Caco-2 (cell line): ENCODE results near the gene TCOF1. TPM values are rescaled to one million over a fixed set of nuclear protein-coding genes. Genes with fewer than 3 reads are reported as not detected.

ENCODE experiments used
- BruUV-seq: library from RNA; stranded (reverse); fragments of 400-500 nt; replicated peaks from 2 replicates; lab custom pipeline; 2021; lab: Mats Ljungman, UMichigan
- CTCF ChIA-PET: fragments of 300-600 bp; sonication (Branson Sonifier 250); formaldehyde crosslinking; loops from one replicate; lab custom pipeline; 2022; ENCODE audit warnings: antibody characterized with exemption; lab: Charles Lee
- POLR2A ChIA-PET: fragments of 300-600 bp; sonication (Branson Sonifier 250); formaldehyde crosslinking; loops from one replicate; lab custom pipeline; 2022; ENCODE audit warnings: antibody characterized with exemption; lab: Charles Lee
- DNase-seq, 2 experiments: peaks; one replicate each; pipeline versions ENCODE4 v3.0.0 to v3.0.0-alpha.2; 2020 to 2022
- H3K27me3 ChIP-seq: replicated peaks from 2 replicates; pipeline ENCODE4 v1.6.0; 2011; ENCODE audit warnings: low read length; ENCODE audit not compliant: control insufficient read depth, insufficient read depth
- H3K36me3 ChIP-seq: 2 replicates; pipeline ENCODE4 v1.5.1; 2011; ENCODE audit warnings: low read length; ENCODE audit not compliant: control insufficient read depth, insufficient read depth
- H3K4me1 ChIP-seq: fragments of 250-450 bp; sonication (Bioruptor Pico); 2 replicates; pipeline ENCODE4 v1.5.1; 2020; ENCODE audit warnings: mild to moderate bottlenecking
- H3K4me3 ChIP-seq: 2 replicates; pipeline ENCODE4 v1.5.1; 2011; ENCODE audit warnings: low read depth, mild to moderate bottlenecking, control low read depth, low read length
- H3K9me3 ChIP-seq: fragments of 250-450 bp; sonication (Bioruptor Pico); 2 replicates; pipeline ENCODE4 v1.5.1; 2020; ENCODE audit warnings: mild to moderate bottlenecking, moderate library complexity
- H3K27ac Mint-ChIP-seq: one replicate; pipeline ENCODE4 v1.8.0; 2022; ENCODE audit warnings: mixed read lengths; ENCODE audit not compliant: unreplicated experiment
- H3K27me3 Mint-ChIP-seq: one replicate; pipeline ENCODE4 v1.8.0; 2022; ENCODE audit warnings: mixed read lengths; ENCODE audit not compliant: insufficient read depth, unreplicated experiment
- H3K36me3 Mint-ChIP-seq: one replicate; pipeline ENCODE4 v1.8.0; 2022; ENCODE audit warnings: mild to moderate bottlenecking, mixed read lengths; ENCODE audit not compliant: insufficient read depth, unreplicated experiment
- H3K4me1 Mint-ChIP-seq: one replicate; pipeline ENCODE4 v1.8.0; 2022; ENCODE audit warnings: low read depth, mixed read lengths; ENCODE audit not compliant: unreplicated experiment
- H3K4me3 Mint-ChIP-seq: one replicate; pipeline ENCODE4 v1.8.0; 2022; ENCODE audit warnings: mild to moderate bottlenecking, moderate library complexity, mixed read lengths; ENCODE audit not compliant: unreplicated experiment
- H3K9me3 Mint-ChIP-seq: one replicate; pipeline ENCODE4 v1.8.0; 2022; ENCODE audit warnings: mixed read lengths; ENCODE audit not compliant: unreplicated experiment
- intact Hi-C: fragments of 100-400 bp; cut with micrococcal nuclease; formaldehyde crosslinking; loops from one replicate; pipeline ENCODE4 v1.10.0; 2022; ENCODE audit not compliant: unreplicated experiment
- total RNA-seq: library from RNA; stranded (reverse); gene quantifications from 2 replicates; pipeline ENCODE4 v1.2.3, GENCODE V29; 2022
- TF ChIP-seq, protein P1 (sequence below), 2 experiments: fragments of 200-600 bp in 1 of 2; IDR thresholded peaks; 1 replicate in 1 of 2; 2 replicates in 1 of 2; pipeline versions ENCODE4 v1.5.1 to v1.8.0; 2011 to 2022; ENCODE audit warnings: antibody characterized with exemption in 1 of 2, control low read depth in 1 of 2, inconsistent platforms in 1 of 2, low read depth in 1 of 2, low read length in 1 of 2, mild to moderate bottlenecking in 1 of 2, moderate library complexity in 1 of 2; ENCODE audit not compliant: insufficient read depth in 1 of 2, severe bottlenecking in 1 of 2, unreplicated experiment in 1 of 2

Gene TCOF1
- total RNA-seq, 1 experiment from 2014 or later: 112 TPM

DNA sequence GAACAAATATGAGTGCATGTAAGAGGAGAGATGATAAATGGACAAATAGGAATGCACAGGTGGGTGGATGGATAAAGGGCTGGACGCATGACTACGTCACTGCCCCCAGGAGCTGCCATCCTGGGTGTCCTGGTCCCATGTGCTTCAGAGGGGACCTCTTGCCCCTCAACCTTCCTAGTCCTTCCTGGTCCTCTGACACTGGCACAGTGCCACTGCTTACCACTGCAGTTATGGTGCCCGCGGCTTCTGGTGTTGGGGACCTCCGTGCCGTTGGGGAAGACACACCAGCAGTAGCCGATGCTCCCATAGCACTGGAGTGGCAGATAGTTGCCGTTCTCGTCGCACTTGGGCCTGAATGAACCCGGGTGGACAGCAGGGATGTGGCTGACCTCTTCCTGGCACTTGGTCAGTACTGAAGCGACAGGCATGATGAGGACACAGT is 45.4 kb downstream of the TCOF1 start:
- intact Hi-C loops: no loop called here
- no peaks in the 10 kb centered on the region for H3K4me1 ChIP-seq
- DNase-seq: no peak
- Mint-ChIP-seq H3K9me3 (no peaks in the 10 kb centered on the region), H3K4me1 (no peaks in the 10 kb centered on the region), H3K27me3 (no peaks in the 10 kb centered on the region), H3K4me3 (no peak overlapping the region), H3K27ac (no peak overlapping the region), H3K36me3 (peaks cover 51% of the 10 kb centered on the region)
- TF ChIP-seq, protein P1, sequence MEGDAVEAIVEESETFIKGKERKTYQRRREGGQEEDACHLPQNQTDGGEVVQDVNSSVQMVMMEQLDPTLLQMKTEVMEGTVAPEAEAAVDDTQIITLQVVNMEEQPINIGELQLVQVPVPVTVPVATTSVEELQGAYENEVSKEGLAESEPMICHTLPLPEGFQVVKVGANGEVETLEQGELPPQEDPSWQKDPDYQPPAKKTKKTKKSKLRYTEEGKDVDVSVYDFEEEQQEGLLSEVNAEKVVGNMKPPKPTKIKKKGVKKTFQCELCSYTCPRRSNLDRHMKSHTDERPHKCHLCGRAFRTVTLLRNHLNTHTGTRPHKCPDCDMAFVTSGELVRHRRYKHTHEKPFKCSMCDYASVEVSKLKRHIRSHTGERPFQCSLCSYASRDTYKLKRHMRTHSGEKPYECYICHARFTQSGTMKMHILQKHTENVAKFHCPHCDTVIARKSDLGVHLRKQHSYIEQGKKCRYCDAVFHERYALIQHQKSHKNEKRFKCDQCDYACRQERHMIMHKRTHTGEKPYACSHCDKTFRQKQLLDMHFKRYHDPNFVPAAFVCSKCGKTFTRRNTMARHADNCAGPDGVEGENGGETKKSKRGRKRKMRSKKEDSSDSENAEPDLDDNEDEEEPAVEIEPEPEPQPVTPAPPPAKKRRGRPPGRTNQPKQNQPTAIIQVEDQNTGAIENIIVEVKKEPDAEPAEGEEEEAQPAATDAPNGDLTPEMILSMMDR (IDR thresholded peaks at IDR 0.05; ENCODE audit: insufficient read depth in 1 of 2, low read depth in 1 of 2, low read length in 1 of 2, severe bottlenecking in 1 of 2, unreplicated experiment in 1 of 2): no peak
- H3K4me3 ChIP-seq: no peak overlapping the region
- peaks cover 6% of the 10 kb centered on the region; the same call in 1 of the 2 replicates for H3K36me3 ChIP-seq
- BruUV-seq: no TSS peak
- POLR2A ChIA-PET: no interaction called here
- CTCF ChIA-PET: no interaction called here
- no peaks in the 10 kb centered on the region for H3K27me3 ChIP-seq
- H3K9me3 ChIP-seq: no peaks in the 10 kb centered on the region

DNA sequence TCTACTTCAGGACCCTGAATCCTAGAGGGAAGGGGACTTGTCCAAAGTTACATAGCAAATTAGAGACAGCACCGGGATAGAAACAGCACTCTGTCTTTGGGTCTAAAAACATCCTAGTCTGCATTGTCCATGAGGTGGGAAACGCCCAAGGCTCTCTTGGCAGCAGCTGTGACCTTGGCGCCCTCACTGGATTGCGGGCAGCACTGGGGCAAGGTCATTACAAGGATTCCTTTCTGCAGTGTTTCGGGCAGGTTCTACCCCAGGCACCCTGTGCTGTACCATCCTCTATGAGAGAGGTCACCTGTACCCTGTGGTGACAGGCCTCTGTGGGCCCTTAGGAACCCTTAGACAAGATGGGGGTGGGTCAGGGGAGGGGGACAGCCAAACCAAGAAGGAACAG is 46.6 kb downstream of the TCOF1 start:
- Histone ChIP-seq H3K4me1 (no peaks in the 10 kb centered on the region), H3K36me3 (peaks cover 1% of the 10 kb centered on the region; the same call in 1 of the 2 replicates), H3K4me3 (no peak overlapping the region), H3K27me3 (no peaks in the 10 kb centered on the region), H3K9me3 (no peaks in the 10 kb centered on the region)
- H3K27ac Mint-ChIP-seq: no peak overlapping the region
- intact Hi-C loops: no loop called here
- TF ChIP-seq, protein P1 (IDR thresholded peaks at IDR 0.05; ENCODE audit: insufficient read depth in 1 of 2, low read depth in 1 of 2, low read length in 1 of 2, severe bottlenecking in 1 of 2, unreplicated experiment in 1 of 2): no peak
- DNase-seq: no peak
- H3K9me3 Mint-ChIP-seq: no peaks in the 10 kb centered on the region
- no TSS peak for BruUV-seq
- no peak overlapping the region for H3K4me3 Mint-ChIP-seq
- POLR2A ChIA-PET: no interaction called here
- peaks cover 39% of the 10 kb centered on the region for H3K36me3 Mint-ChIP-seq
- H3K4me1 Mint-ChIP-seq: no peaks in the 10 kb centered on the region
- CTCF ChIA-PET: no interaction called here
- no peaks in the 10 kb centered on the region for H3K27me3 Mint-ChIP-seq

DNA sequence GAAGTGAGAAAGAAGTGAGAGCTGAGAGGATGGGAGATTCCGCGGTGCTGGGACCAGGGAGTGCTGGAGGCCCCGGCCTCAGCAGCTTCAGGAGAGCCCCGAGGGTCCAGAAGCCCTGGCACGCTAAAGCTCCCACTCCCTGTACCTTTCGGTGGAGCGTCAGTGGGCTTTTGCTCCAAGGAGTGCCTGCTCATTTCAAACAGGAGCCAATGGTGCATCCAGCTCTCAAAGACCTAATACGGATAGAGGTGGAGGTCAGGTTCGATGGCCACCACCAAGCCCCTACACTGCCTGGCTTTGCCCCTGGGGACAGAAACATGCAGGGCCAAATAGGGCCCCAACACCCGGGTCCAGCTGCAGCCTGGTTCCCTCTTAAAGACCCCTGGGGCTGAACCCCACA is 47.0 kb downstream of the TCOF1 start:
- peaks cover 37% of the 10 kb centered on the region for H3K36me3 Mint-ChIP-seq
- DNase-seq: no peak
- TF ChIP-seq, protein P1 (IDR thresholded peaks at IDR 0.05; ENCODE audit: insufficient read depth in 1 of 2, low read depth in 1 of 2, low read length in 1 of 2, severe bottlenecking in 1 of 2, unreplicated experiment in 1 of 2): no peak
- ChIA-PET POLR2A (no interaction called here), CTCF (no interaction called here)
- Histone ChIP-seq H3K9me3 (no peaks in the 10 kb centered on the region), H3K36me3 (peaks cover 1% of the 10 kb centered on the region; the same call in 1 of the 2 replicates), H3K4me3 (no peak overlapping the region), H3K27me3 (no peaks in the 10 kb centered on the region), H3K4me1 (no peaks in the 10 kb centered on the region)
- no peak overlapping the region for H3K4me3 Mint-ChIP-seq
- no peaks in the 10 kb centered on the region for H3K9me3 Mint-ChIP-seq
- H3K27me3 Mint-ChIP-seq: no peaks in the 10 kb centered on the region
- H3K27ac Mint-ChIP-seq: no peak overlapping the region
- intact Hi-C loops: no loop called here
- BruUV-seq: no TSS peak
- H3K4me1 Mint-ChIP-seq: no peaks in the 10 kb centered on the region
